ENCODE data around the gene TRMT2A. TPM values are rescaled to one million over a fixed set of nuclear protein-coding genes. Genes with fewer than 3 reads are reported as not detected.
A peak's percentile ranks its signal among the peaks of the same experiment; 100 is the strongest.

Gene TRMT2A
- total and polyA plus RNA-seq, 10 of the 15 experiments (the other 5 are each of a cell fraction or from before 2014, with no cell fraction given) = 0.29 to 97.0 (median 57.9) TPM

DNA sequence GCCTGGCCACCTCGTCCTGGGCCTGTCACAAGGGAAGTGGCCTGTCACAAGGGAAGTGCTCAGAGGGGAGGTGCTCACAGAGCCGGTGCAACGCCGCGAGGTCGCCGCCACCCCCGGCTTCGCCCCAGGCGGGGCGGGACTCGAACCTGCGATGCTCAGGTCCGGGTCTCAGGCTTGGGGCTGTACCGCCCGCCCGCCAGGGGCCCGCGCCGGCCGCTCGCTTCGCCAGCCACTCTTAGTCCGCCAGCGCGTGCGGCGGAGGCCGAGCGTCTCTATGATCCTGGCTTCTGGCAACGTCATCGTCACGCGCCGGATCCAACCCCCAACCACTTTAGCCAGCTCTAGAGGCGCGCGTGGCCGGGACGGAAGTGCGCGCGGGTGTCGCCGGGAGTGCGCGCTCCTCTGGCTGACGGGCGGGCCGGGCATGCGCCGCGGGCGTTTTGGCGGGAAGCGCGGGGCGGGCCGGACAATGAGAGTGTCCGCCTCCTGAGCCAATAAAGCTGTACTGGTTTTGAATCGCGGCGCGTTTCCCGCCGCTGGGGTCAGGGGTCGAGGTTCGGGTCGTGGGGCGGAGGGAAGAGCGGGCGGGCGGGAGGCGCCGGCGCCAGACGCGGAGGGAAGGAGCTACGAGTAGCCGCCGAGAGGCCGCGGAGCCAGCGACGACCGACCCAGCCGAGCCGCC is at the start of gene TRMT2A (continued):
- TF ChIP-seq, protein P1, sequence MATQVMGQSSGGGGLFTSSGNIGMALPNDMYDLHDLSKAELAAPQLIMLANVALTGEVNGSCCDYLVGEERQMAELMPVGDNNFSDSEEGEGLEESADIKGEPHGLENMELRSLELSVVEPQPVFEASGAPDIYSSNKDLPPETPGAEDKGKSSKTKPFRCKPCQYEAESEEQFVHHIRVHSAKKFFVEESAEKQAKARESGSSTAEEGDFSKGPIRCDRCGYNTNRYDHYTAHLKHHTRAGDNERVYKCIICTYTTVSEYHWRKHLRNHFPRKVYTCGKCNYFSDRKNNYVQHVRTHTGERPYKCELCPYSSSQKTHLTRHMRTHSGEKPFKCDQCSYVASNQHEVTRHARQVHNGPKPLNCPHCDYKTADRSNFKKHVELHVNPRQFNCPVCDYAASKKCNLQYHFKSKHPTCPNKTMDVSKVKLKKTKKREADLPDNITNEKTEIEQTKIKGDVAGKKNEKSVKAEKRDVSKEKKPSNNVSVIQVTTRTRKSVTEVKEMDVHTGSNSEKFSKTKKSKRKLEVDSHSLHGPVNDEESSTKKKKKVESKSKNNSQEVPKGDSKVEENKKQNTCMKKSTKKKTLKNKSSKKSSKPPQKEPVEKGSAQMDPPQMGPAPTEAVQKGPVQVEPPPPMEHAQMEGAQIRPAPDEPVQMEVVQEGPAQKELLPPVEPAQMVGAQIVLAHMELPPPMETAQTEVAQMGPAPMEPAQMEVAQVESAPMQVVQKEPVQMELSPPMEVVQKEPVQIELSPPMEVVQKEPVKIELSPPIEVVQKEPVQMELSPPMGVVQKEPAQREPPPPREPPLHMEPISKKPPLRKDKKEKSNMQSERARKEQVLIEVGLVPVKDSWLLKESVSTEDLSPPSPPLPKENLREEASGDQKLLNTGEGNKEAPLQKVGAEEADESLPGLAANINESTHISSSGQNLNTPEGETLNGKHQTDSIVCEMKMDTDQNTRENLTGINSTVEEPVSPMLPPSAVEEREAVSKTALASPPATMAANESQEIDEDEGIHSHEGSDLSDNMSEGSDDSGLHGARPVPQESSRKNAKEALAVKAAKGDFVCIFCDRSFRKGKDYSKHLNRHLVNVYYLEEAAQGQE (IDR thresholded peaks at IDR 0.05; ENCODE audit: low read depth, low read length) = no peak
- peak; percentile 56; the same call in 1 of the 2 replicates for TF ChIP-seq SPI1 (IDR thresholded peaks at IDR 0.05; ENCODE audit: borderline replicate concordance, insufficient read depth, low read depth, low read length)
- TF ChIP-seq NBN (IDR thresholded peaks at IDR 0.05) = peak; percentile 74
- peak; percentile 99 for TF ChIP-seq NR2C1 (IDR thresholded peaks at IDR 0.05)
- no peak for TF ChIP-seq JUNB (IDR thresholded peaks at IDR 0.05)
- TF ChIP-seq TBL1XR1 (IDR thresholded peaks at IDR 0.05; ENCODE audit: low read depth, low read length) = 0 out of 2 replicates have a peak, but pooled peaks have one; percentile 74
- TF ChIP-seq, protein P2, sequence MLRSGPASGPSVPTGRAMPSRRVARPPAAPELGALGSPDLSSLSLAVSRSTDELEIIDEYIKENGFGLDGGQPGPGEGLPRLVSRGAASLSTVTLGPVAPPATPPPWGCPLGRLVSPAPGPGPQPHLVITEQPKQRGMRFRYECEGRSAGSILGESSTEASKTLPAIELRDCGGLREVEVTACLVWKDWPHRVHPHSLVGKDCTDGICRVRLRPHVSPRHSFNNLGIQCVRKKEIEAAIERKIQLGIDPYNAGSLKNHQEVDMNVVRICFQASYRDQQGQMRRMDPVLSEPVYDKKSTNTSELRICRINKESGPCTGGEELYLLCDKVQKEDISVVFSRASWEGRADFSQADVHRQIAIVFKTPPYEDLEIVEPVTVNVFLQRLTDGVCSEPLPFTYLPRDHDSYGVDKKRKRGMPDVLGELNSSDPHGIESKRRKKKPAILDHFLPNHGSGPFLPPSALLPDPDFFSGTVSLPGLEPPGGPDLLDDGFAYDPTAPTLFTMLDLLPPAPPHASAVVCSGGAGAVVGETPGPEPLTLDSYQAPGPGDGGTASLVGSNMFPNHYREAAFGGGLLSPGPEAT (IDR thresholded peaks at IDR 0.05; ENCODE audit: low read depth) = peak; percentile 67
- TF ChIP-seq YBX1 (IDR thresholded peaks at IDR 0.05) = no peak
- TF ChIP-seq ZBED1 (IDR thresholded peaks at IDR 0.05; ENCODE audit: borderline replicate concordance) = no peak
- no peak for TF ChIP-seq CBX3 (IDR thresholded peaks at IDR 0.05; ENCODE audit: borderline replicate concordance, low read depth)
- peak; percentile 67 for TF ChIP-seq MYC (IDR thresholded peaks at IDR 0.05; ENCODE audit: insufficient read depth, insufficient read length, insufficient replicate concordance, low read length, severe bottlenecking)
- TF ChIP-seq ZZZ3 (IDR thresholded peaks at IDR 0.05; ENCODE audit: control insufficient read depth, insufficient read length, low read depth) = no peak
- TF ChIP-seq RBBP5 (conservative IDR thresholded peaks at IDR 0.05) = no peak
- no peak for TF ChIP-seq IKZF2 (IDR thresholded peaks at IDR 0.05)
- peak; percentile 100 for TF ChIP-seq RB1 (IDR thresholded peaks at IDR 0.05; ENCODE audit: borderline replicate concordance)
- peak; percentile 87 for TF ChIP-seq GABPA (IDR thresholded peaks at IDR 0.05; ENCODE audit: low read depth)
- peak; percentile 10; the same call in 1 of the 2 replicates for TF ChIP-seq BACH1 (IDR thresholded peaks at IDR 0.05; ENCODE audit: borderline replicate concordance)
- no peak for TF ChIP-seq PAX8 (IDR thresholded peaks at IDR 0.05)
- TF ChIP-seq MEF2A (IDR thresholded peaks at IDR 0.05; ENCODE audit: insufficient read depth, low read depth, low read length) = peak; percentile 55; the same call in 1 of the 2 replicates
- TF ChIP-seq RELA (IDR thresholded peaks at IDR 0.05; ENCODE audit: borderline replicate concordance, partially characterized antibody) = no peak
- TF ChIP-seq STAT1 (conservative IDR thresholded peaks at IDR 0.05) = no peak; the same call in 1 of the 2 replicates
- TF ChIP-seq YY1 (IDR thresholded peaks at IDR 0.05; ENCODE audit: low read depth, low read length) = peak; percentile 80
- TF ChIP-seq, protein P3, sequence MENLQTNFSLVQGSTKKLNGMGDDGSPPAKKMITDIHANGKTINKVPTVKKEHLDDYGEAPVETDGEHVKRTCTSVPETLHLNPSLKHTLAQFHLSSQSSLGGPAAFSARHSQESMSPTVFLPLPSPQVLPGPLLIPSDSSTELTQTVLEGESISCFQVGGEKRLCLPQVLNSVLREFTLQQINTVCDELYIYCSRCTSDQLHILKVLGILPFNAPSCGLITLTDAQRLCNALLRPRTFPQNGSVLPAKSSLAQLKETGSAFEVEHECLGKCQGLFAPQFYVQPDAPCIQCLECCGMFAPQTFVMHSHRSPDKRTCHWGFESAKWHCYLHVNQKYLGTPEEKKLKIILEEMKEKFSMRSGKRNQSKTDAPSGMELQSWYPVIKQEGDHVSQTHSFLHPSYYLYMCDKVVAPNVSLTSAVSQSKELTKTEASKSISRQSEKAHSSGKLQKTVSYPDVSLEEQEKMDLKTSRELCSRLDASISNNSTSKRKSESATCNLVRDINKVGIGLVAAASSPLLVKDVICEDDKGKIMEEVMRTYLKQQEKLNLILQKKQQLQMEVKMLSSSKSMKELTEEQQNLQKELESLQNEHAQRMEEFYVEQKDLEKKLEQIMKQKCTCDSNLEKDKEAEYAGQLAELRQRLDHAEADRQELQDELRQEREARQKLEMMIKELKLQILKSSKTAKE (IDR thresholded peaks at IDR 0.05; ENCODE audit: low read depth, poor library complexity, severe bottlenecking) = no peak
- no peak for TF ChIP-seq RAD51 (IDR thresholded peaks at IDR 0.05)
- TF ChIP-seq SREBF2 (IDR thresholded peaks at IDR 0.05; ENCODE audit: low read length) = no peak
- TF ChIP-seq STAT3 (IDR thresholded peaks at IDR 0.05; ENCODE audit: low read depth, low read length) = no peak

Measured in GM12878 (cell line).